H9 (cell line): ENCODE results near the gene TNIK. TPM values are rescaled to one million over a fixed set of nuclear protein-coding genes. Genes with fewer than 3 reads are reported as not detected.

ENCODE experiments used
- DNase-seq: peaks from one replicate; pipeline ENCODE4 v3.0.0-alpha.2; 2017
- H2AFZ ChIP-seq: one replicate; pipeline ENCODE4 v1.6.1; 2013; ENCODE audit warnings: mild to moderate bottlenecking, low read length, control low read depth, moderate library complexity
- H2AK5ac ChIP-seq: 2 replicates; pipeline ENCODE4 v1.6.1; 2013; ENCODE audit warnings: low read length, control low read depth, mixed read lengths; ENCODE audit not compliant: insufficient read length
- H2BK120ac ChIP-seq: one replicate; pipeline ENCODE4 v1.6.1; 2013; ENCODE audit warnings: low read depth, mild to moderate bottlenecking, low read length, control low read depth, inconsistent platforms; ENCODE audit not compliant: poor library complexity, severe bottlenecking
- H2BK12ac ChIP-seq: 2 replicates; pipeline ENCODE4 v1.6.1; 2013; ENCODE audit warnings: low read length, control low read depth, mixed read lengths, low read depth; ENCODE audit not compliant: insufficient read length
- H2BK15ac ChIP-seq: 2 replicates; pipeline ENCODE4 v1.6.1; 2013; ENCODE audit warnings: low read depth, low read length, control low read depth
- H2BK20ac ChIP-seq: one replicate; pipeline ENCODE4 v1.6.1; 2013; ENCODE audit warnings: low read depth, mild to moderate bottlenecking, low read length, control low read depth, inconsistent platforms; ENCODE audit not compliant: poor library complexity, severe bottlenecking
- H2BK5ac ChIP-seq: 2 replicates; pipeline ENCODE4 v1.6.1; 2013; ENCODE audit warnings: low read length, control low read depth, mixed read lengths; ENCODE audit not compliant: insufficient read length
- H3K14ac ChIP-seq: 2 replicates; pipeline ENCODE4 v1.6.1; 2013; ENCODE audit warnings: low read length, control low read depth; ENCODE audit not compliant: insufficient read depth
- H3K18ac ChIP-seq: 2 replicates; pipeline ENCODE4 v1.6.1; 2013; ENCODE audit warnings: low read depth, mild to moderate bottlenecking, mixed read lengths, low read length, control low read depth; ENCODE audit not compliant: insufficient read length
- H3K23ac ChIP-seq: 2 replicates; pipeline ENCODE4 v1.6.1; 2013; ENCODE audit warnings: low read length, control low read depth, mixed read lengths, low read depth; ENCODE audit not compliant: insufficient read length
- H3K23me2 ChIP-seq: 2 replicates; pipeline ENCODE4 v1.6.1; 2013; ENCODE audit warnings: low read depth, mild to moderate bottlenecking, mixed read lengths, low read length, control low read depth; ENCODE audit not compliant: insufficient read length, poor library complexity, severe bottlenecking
- H3K27ac ChIP-seq: 2 replicates; pipeline ENCODE4 v1.5.1; 2013; ENCODE audit warnings: low read length, control low read depth, mixed read lengths, low read depth; ENCODE audit not compliant: insufficient read length
- H3K27me3 ChIP-seq: 2 replicates; pipeline ENCODE4 v1.6.1; 2013; ENCODE audit warnings: low read length, control low read depth, inconsistent platforms; ENCODE audit not compliant: insufficient read depth
- H3K4ac ChIP-seq: 2 replicates; pipeline ENCODE4 v1.6.1; 2013; ENCODE audit warnings: low read depth, mild to moderate bottlenecking, control low read depth, inconsistent platforms, low read length, moderate library complexity
- H3K4me1 ChIP-seq: 2 replicates; pipeline ENCODE4 v1.6.1; 2013; ENCODE audit warnings: low read length, control low read depth, inconsistent platforms; ENCODE audit not compliant: insufficient read depth
- H3K4me2 ChIP-seq: 2 replicates; pipeline ENCODE4 v1.6.1; 2013; ENCODE audit warnings: low read length, control low read depth, mixed read lengths; ENCODE audit not compliant: insufficient read length, insufficient read depth
- H3K56ac ChIP-seq: 2 replicates; pipeline ENCODE4 v1.6.1; 2013; ENCODE audit warnings: low read depth, mild to moderate bottlenecking, mixed read lengths, low read length, control low read depth; ENCODE audit not compliant: insufficient read length
- H3K79me1 ChIP-seq: 2 replicates; pipeline ENCODE4 v1.6.1; 2013; ENCODE audit warnings: low read depth, mild to moderate bottlenecking, moderate library complexity, low read length, control low read depth, inconsistent platforms; ENCODE audit not compliant: insufficient read depth, poor library complexity, severe bottlenecking
- H3K79me2 ChIP-seq: 2 replicates; pipeline ENCODE4 v1.6.1; 2013; ENCODE audit warnings: low read length, control low read depth, inconsistent platforms; ENCODE audit not compliant: insufficient read depth
- H3K9ac ChIP-seq: 2 replicates; pipeline ENCODE4 v1.6.1; 2013; ENCODE audit warnings: low read length, control low read depth, mixed read lengths; ENCODE audit not compliant: insufficient read length; ENCODE audit errors: extremely low read depth
- H3K9me3 ChIP-seq: one replicate; pipeline ENCODE4 v1.6.1; 2013; ENCODE audit warnings: low read depth, low read length, inconsistent platforms; ENCODE audit not compliant: control insufficient read depth
- H3T11ph ChIP-seq: one replicate; pipeline ENCODE4 v1.6.1; 2013; ENCODE audit warnings: mild to moderate bottlenecking, low read length, control low read depth, inconsistent platforms
- H4K20me1 ChIP-seq: one replicate; pipeline ENCODE4 v1.6.1; 2013; ENCODE audit not compliant: control insufficient read depth, insufficient read length, insufficient read depth
- H4K5ac ChIP-seq: 2 replicates; pipeline ENCODE4 v1.6.1; 2013; ENCODE audit warnings: low read depth, mild to moderate bottlenecking, mixed read lengths, low read length, control low read depth; ENCODE audit not compliant: insufficient read length
- H4K8ac ChIP-seq: replicated peaks from 2 replicates; pipeline ENCODE4 v1.6.1; 2013; ENCODE audit warnings: low read length, control low read depth, mixed read lengths, low read depth; ENCODE audit not compliant: insufficient read length
- H4K91ac ChIP-seq: 2 replicates; pipeline ENCODE4 v1.6.1; 2013; ENCODE audit warnings: low read depth, mild to moderate bottlenecking, moderate library complexity, mixed read lengths, low read length, control low read depth; ENCODE audit not compliant: insufficient read length
- H3K27ac Mint-ChIP-seq, 3 experiments: 2 replicates in 2 of 3; 3 replicates in 1 of 3; pipeline ENCODE4 v1.8.0; 2020 to 2021; ENCODE audit warnings: mixed read lengths in 3 of 3, mild to moderate bottlenecking in 1 of 3, moderate library complexity in 1 of 3
- H3K27me3 Mint-ChIP-seq: 2 replicates; pipeline ENCODE4 v1.8.0; 2021; ENCODE audit warnings: low read depth, mild to moderate bottlenecking, moderate library complexity, mixed read lengths
- H3K36me3 Mint-ChIP-seq, 3 experiments: 2 replicates in 2 of 3; 3 replicates in 1 of 3; pipeline ENCODE4 v1.8.0; 2020 to 2021; ENCODE audit warnings: low read depth in 3 of 3, mixed read lengths in 3 of 3; ENCODE audit not compliant: insufficient read depth in 1 of 3
- H3K4me1 Mint-ChIP-seq, 2 experiments: 2 replicates each; pipeline ENCODE4 v1.8.0; 2020; ENCODE audit warnings: mixed read lengths in 2 of 2
- H3K4me3 Mint-ChIP-seq, 2 experiments: 2 replicates in 1 of 2; 3 replicates in 1 of 2; pipeline ENCODE4 v1.8.0; 2020 to 2021; ENCODE audit warnings: mild to moderate bottlenecking in 2 of 2, mixed read lengths in 2 of 2, moderate library complexity in 1 of 2
- H3K9me3 Mint-ChIP-seq, 2 experiments: 2 replicates in 1 of 2; 3 replicates in 1 of 2; pipeline ENCODE4 v1.8.0; 2020; ENCODE audit warnings: mild to moderate bottlenecking in 2 of 2, mixed read lengths in 2 of 2, moderate library complexity in 1 of 2
- WGBS: extraction: QIAGEN DNeasy Blood & Tissue Kit; methylation state at CpG from one replicate; pipeline ENCODE4 v1.1.7; 2013; ENCODE audit warnings: missing lambda C conversion rate, low lambda C conversion rate, mixed read lengths; ENCODE audit not compliant: insufficient read length; ENCODE audit errors: extremely low coverage; 5-methylcytosine and 5-hydroxymethylcytosine counted together
- total RNA-seq: library from RNA; stranded (reverse); gene quantifications from 2 replicates; pipeline ENCODE4 v1.2.1, GENCODE V29; 2021
- TF ChIP-seq, protein P1 (sequence below): fragments of 200-600 bp; sonication (generic); conservative IDR thresholded peaks from 3 replicates; pipeline ENCODE4 v1.8.0; 2021; ENCODE audit warnings: antibody characterized with exemption, mild to moderate bottlenecking

Gene TNIK
- total RNA-seq, 1 experiment from 2014 or later: 15.9 TPM

DNA sequence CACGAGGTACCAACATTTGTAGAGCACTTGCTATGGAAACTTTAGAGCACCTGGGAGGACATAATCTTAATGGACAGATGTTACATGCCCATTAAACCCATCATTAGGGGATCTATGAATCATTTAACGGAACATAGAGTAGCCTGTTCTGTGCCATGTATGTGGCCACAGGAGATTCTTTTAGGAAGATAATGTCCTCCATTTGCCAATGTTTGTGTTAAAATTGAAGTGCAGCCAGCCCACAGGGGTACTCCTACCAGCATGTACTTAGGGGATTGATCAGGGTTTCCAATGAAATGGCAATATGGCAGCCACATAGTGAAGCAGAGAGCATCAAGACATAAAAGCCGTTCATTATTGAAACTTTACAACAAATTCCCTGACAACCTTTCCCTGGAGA is 70.7 kb downstream of the TNIK start:
- Histone ChIP-seq H3K4me2 (no peak overlapping the region), H3K79me1 (no peaks in the 10 kb centered on the region), H2BK5ac (no peak overlapping the region), H3K23ac (no peak overlapping the region), H3T11ph (no peak overlapping the region), H2AK5ac (no peak overlapping the region), H3K23me2 (no peaks in the 10 kb centered on the region), H3K9me3 (no peaks in the 10 kb centered on the region), H3K4ac (no peak overlapping the region), H2BK15ac (no peak overlapping the region), H3K27me3 (no peaks in the 10 kb centered on the region), H3K27ac (no peak overlapping the region), H3K18ac (no peak overlapping the region), H3K4me1 (peaks cover 7% of the 10 kb centered on the region), H3K79me2 (peaks cover 7% of the 10 kb centered on the region; the same call in 1 of the 2 replicates), H2AFZ (no peak overlapping the region), H3K14ac (no peak overlapping the region), H3K9ac (no peak overlapping the region), H2BK12ac (no peak overlapping the region), H4K20me1 (no peaks in the 10 kb centered on the region), H3K56ac (no peak overlapping the region), H4K91ac (no peak overlapping the region), H4K5ac (no peak overlapping the region), H2BK20ac (no peak overlapping the region), H4K8ac (no peak overlapping the region), H2BK120ac (no peak overlapping the region)
- peaks cover 31 to 42% of the 10 kb centered on the region in 2 experiments for H3K4me1 Mint-ChIP-seq
- peaks cover 2 to 15% (median 13%) of the 10 kb centered on the region in 3 experiments; a peak in 6 of 7 replicates for H3K36me3 Mint-ChIP-seq
- no peak overlapping the region for H3K27ac Mint-ChIP-seq
- TF ChIP-seq, protein P1, sequence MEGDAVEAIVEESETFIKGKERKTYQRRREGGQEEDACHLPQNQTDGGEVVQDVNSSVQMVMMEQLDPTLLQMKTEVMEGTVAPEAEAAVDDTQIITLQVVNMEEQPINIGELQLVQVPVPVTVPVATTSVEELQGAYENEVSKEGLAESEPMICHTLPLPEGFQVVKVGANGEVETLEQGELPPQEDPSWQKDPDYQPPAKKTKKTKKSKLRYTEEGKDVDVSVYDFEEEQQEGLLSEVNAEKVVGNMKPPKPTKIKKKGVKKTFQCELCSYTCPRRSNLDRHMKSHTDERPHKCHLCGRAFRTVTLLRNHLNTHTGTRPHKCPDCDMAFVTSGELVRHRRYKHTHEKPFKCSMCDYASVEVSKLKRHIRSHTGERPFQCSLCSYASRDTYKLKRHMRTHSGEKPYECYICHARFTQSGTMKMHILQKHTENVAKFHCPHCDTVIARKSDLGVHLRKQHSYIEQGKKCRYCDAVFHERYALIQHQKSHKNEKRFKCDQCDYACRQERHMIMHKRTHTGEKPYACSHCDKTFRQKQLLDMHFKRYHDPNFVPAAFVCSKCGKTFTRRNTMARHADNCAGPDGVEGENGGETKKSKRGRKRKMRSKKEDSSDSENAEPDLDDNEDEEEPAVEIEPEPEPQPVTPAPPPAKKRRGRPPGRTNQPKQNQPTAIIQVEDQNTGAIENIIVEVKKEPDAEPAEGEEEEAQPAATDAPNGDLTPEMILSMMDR: no peak
- H3K9me3 Mint-ChIP-seq: peaks cover 12 to 14% of the 10 kb centered on the region in 2 experiments; a peak in 4 of 5 replicates
- no peaks in the 10 kb centered on the region for H3K27me3 Mint-ChIP-seq
- no peak overlapping the region for H3K4me3 Mint-ChIP-seq
- no CpG with 5 or more reads among the region's 3 CpGs for WGBS
- no peak for DNase-seq
